HepG2 (cell line): ENCODE measurements around the gene ZNF322.
A peak's percentile ranks its signal among the peaks of the same experiment; 100 is the strongest.

Experiments
- EP300 ChIP-seq, 3 experiments: sonication (generic) in 1 of 3; formaldehyde crosslinking in 1 of 3; IDR thresholded peaks; 2 replicates each; pipeline versions ENCODE4 v1.5.1 to v1.6.1; 2011 to 2020; ENCODE audit warnings: low read depth in 2 of 3, low read length in 2 of 3, borderline replicate concordance in 1 of 3, improper control_type of control experiment in 1 of 3, mild to moderate bottlenecking in 1 of 3, missing genetic modification reagents in 1 of 3, moderate library complexity in 1 of 3
- ESRRA ChIP-seq: sonication (generic); formaldehyde crosslinking; IDR thresholded peaks from 2 replicates; pipeline ENCODE4 v1.5.1; 2020; ENCODE audit warnings: mild to moderate bottlenecking, low read depth, missing genetic modification reagents
- GABPA ChIP-seq, 2 experiments: IDR thresholded peaks; 2 replicates each; pipeline ENCODE4 v1.6.1; 2011 to 2016; ENCODE audit warnings: low read depth in 2 of 2, low read length in 1 of 2, missing biosample characterization in 1 of 2, missing genetic modification characterization in 1 of 2
- HDAC2 ChIP-seq: sonication (generic); formaldehyde crosslinking; IDR thresholded peaks from 2 replicates; pipeline ENCODE4 v1.4.0; 2020; ENCODE audit warnings: missing genetic modification reagents
- PCBP2 ChIP-seq: fragments of 200-400 bp; formaldehyde crosslinking; optimal IDR thresholded peaks from 2 replicates; pipeline ENCODE3; 2018; ENCODE audit warnings: low read length, low read depth; ENCODE audit not compliant: poor library complexity, severe bottlenecking
- SP1 ChIP-seq, 2 experiments: fragments of 450-650 bp in 1 of 2; sonication (generic) in 1 of 2; formaldehyde crosslinking in 1 of 2; IDR thresholded peaks; 2 replicates each; pipeline versions ENCODE4 v1.4.0 to v1.6.1; 2016 to 2020; ENCODE audit warnings: missing genetic modification reagents in 1 of 2
- YY1 ChIP-seq: IDR thresholded peaks from 2 replicates; pipeline ENCODE4 v1.6.1; 2011; ENCODE audit warnings: low read length, low read depth, moderate library complexity, mild to moderate bottlenecking; ENCODE audit not compliant: insufficient read depth, insufficient replicate concordance
- TF ChIP-seq, protein P1 (sequence below): sonication (generic); formaldehyde crosslinking; IDR thresholded peaks from 2 replicates; pipeline ENCODE4 v1.5.0; 2020; ENCODE audit warnings: mild to moderate bottlenecking, missing genetic modification reagents, moderate library complexity

DNA sequence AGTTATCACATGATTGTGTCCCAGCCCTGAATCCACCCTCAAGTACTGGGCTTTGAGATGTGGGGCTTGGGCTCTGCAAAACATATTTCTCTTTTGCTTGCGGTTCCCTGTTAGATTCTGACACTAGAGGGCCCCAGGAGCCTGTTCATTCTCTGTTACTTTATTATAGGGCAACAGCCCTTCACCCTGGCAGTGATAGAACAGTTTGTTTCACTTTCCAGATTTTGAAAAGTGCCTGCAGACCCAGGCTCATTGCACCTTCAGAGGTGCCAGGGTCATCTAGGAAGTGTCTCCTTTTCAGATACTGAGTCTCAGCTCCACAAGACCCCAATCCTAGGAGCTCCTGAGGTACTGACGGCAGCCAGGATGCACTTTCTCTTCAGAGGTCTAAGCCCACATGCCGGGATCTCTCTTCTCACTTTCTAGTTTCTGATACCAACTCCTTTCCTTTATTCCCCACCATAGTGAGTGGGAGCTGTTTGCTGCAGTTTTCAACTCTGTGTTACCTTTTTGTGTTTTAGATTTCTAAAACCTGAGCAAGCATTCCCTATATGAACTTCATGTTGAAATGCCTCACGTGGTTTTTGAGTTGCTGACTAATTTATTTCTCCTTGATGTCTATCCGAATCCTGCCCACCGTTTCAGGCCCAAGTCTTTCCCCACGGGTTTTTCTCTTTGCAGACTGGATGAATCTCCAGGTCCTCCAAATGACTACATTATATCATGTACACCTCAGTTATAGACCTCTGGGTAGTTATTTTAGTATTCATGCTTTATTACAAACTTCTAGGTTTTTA, 51.9 kb downstream of the ZNF322 start:
- no peak for TF ChIP-seq PCBP2
- no peak for TF ChIP-seq GABPA (IDR thresholded peaks at IDR 0.05; ENCODE audit: low read depth, low read length)
- TF ChIP-seq GABPA (CRISPR knock-in tag; IDR thresholded peaks at IDR 0.05; ENCODE audit: low read depth): no peak
- TF ChIP-seq EP300 (IDR thresholded peaks at IDR 0.05; ENCODE audit: low read depth in 2 of 2, low read length in 2 of 2): no peak
- no peak for TF ChIP-seq EP300 (CRISPR knock-in tag; IDR thresholded peaks at IDR 0.05; ENCODE audit: borderline replicate concordance)
- TF ChIP-seq, protein P1, sequence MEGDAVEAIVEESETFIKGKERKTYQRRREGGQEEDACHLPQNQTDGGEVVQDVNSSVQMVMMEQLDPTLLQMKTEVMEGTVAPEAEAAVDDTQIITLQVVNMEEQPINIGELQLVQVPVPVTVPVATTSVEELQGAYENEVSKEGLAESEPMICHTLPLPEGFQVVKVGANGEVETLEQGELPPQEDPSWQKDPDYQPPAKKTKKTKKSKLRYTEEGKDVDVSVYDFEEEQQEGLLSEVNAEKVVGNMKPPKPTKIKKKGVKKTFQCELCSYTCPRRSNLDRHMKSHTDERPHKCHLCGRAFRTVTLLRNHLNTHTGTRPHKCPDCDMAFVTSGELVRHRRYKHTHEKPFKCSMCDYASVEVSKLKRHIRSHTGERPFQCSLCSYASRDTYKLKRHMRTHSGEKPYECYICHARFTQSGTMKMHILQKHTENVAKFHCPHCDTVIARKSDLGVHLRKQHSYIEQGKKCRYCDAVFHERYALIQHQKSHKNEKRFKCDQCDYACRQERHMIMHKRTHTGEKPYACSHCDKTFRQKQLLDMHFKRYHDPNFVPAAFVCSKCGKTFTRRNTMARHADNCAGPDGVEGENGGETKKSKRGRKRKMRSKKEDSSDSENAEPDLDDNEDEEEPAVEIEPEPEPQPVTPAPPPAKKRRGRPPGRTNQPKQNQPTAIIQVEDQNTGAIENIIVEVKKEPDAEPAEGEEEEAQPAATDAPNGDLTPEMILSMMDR: peak; percentile 91
- TF ChIP-seq ESRRA (CRISPR knock-in tag): no peak
- no peak for TF ChIP-seq SP1 (IDR thresholded peaks at IDR 0.05)
- no peak for TF ChIP-seq SP1 (CRISPR knock-in tag; IDR thresholded peaks at IDR 0.05)
- no peak for TF ChIP-seq YY1
- no peak for TF ChIP-seq HDAC2 (CRISPR knock-in tag)
